Tibial artery (tissue), 4 donors: ENCODE results near the gene KRT82.

Source experiments
- DNase-seq, 2 donors: peaks; one replicate each; pipeline ENCODE4 v3.0.0-alpha.2; 2019
- H3K27ac ChIP-seq, 2 donors: fragments of 200-600 bp; sonication (generic) in 1 of 2; 1 replicate in 1 of 2; 2 replicates in 1 of 2; pipeline ENCODE4 v1.5.1; 2018 to 2019; ENCODE audit warnings: mild to moderate bottlenecking in 1 of 2
- H3K27me3 ChIP-seq, 2 donors: fragments of 200-600 bp; sonication (generic) in 1 of 2; one replicate each; pipeline versions ENCODE4 v1.5.1 to v1.6.0; 2016 to 2019
- H3K36me3 ChIP-seq, 3 donors: fragments of 200-600 bp; sonication (generic) in 2 of 3; one replicate each; pipeline ENCODE4 v1.5.1; 2016 to 2019; ENCODE audit warnings: mild to moderate bottlenecking in 2 of 3
- H3K4me1 ChIP-seq, 4 donors: fragments of 200-600 bp; sonication (generic) in 2 of 4; 1 replicate in 3 of 4; 2 replicates in 1 of 4; pipeline ENCODE4 v1.5.1; 2016 to 2019
- H3K4me3 ChIP-seq, 2 donors: fragments of 200-600 bp; sonication (generic) in 1 of 2; 1 replicate in 1 of 2; 2 replicates in 1 of 2; pipeline ENCODE4 v1.5.1; 2018 to 2019; ENCODE audit warnings: mild to moderate bottlenecking in 2 of 2
- H3K9me3 ChIP-seq, 3 donors: fragments of 200-600 bp; sonication (generic) in 1 of 3; one replicate each; pipeline ENCODE4 v1.5.1; 2016 to 2019
- CTCF ChIP-seq, 2 experiments: fragments of 200-600 bp in 1 of 2; fragments of 450-650 bp in 1 of 2; IDR thresholded peaks; one replicate each; pipeline ENCODE4 v1.5.1; 2017 to 2019; ENCODE audit warnings: antibody characterized with exemption in 2 of 2, mild to moderate bottlenecking in 1 of 2, moderate library complexity in 1 of 2
- intact Hi-C: fragments of 100-400 bp; cut with DNase I; formaldehyde crosslinking; loops from one replicate; pipeline ENCODE4 v1.15.0; 2023; ENCODE audit warnings: low total_unique reads

Gene KRT82

GRCh38 chr12:52437508-52437907 is 31.4 kb upstream of the KRT82 start:
- Histone ChIP-seq H3K4me3 (no peak overlapping the region), H3K27ac (no peak overlapping the region), H3K36me3 (no peaks in the 10 kb centered on the region), H3K4me1 (no peaks in the 10 kb centered on the region), H3K9me3 (no peaks in the 10 kb centered on the region), H3K27me3 (peaks cover 0 to 54% of the 10 kb centered on the region in 2 donors)
- no peak for TF ChIP-seq CTCF (IDR thresholded peaks at IDR 0.05)
- intact Hi-C loops: no loop called here
- no peak for DNase-seq

- H3K27ac ChIP-seq: no peak overlapping the region
- H3K9me3 ChIP-seq: no peaks in the 10 kb centered on the region
- peaks cover 0 to 55% of the 10 kb centered on the region in 2 donors for H3K27me3 ChIP-seq
- intact Hi-C loops: no loop called here
- H3K4me3 ChIP-seq: no peak overlapping the region
- H3K36me3 ChIP-seq: no peaks in the 10 kb centered on the region
- DNase-seq: no peak
- no peaks in the 10 kb centered on the region for H3K4me1 ChIP-seq
- TF ChIP-seq CTCF (IDR thresholded peaks at IDR 0.05): no peak
Observed at GRCh38 chr12:52436828-52437474, 30.8 kb upstream of the KRT82 start.

DNA sequence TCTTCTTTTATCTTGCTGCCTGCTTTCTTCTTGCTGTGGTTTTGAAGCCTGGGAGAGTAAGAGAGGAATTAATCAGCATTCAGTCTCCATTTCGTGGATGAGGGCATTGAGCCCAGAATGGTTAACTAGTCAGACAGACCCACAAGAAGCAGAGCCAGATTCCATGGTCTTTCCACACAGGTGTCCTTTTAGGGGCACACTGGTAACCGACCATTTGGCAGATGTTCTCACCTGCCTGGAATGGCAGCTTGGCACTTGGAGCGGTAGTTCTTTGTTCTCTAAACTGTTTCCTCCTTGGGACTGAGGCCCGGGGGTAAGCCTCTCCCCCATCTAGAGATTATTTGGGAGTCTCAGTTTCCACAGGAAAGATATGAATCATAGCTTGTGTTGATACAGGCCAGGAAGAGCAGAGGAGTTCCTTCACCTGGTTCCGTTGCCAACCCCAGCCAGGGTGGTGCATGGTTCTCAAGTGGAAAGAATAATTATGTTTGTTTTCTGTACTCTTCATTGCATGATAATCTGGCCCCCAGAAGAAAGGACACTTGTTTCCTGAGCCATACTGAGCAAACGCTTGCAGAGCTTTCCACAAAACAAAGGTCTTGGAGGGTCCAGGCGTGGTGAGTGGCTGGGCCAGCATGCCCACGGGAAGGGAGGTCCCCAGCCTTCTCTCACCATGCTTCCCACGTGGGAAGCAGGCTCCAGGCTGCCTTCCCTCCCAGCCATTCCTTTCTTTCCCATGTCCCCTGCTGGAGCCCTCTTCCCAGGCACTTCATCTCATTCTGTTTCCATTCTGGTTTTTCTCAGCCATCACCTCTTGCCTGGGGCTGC is 30.1 kb upstream of the KRT82 start:
- intact Hi-C loops: no loop called here
- DNase-seq: no peak
- no peak overlapping the region for H3K4me3 ChIP-seq
- peaks cover 0 to 57% of the 10 kb centered on the region in 2 donors for H3K27me3 ChIP-seq
- H3K9me3 ChIP-seq: no peaks in the 10 kb centered on the region
- H3K36me3 ChIP-seq: no peaks in the 10 kb centered on the region
- H3K4me1 ChIP-seq: no peaks in the 10 kb centered on the region
- TF ChIP-seq CTCF (IDR thresholded peaks at IDR 0.05): no peak
- H3K27ac ChIP-seq: no peak overlapping the region

GRCh38 chr12:52435659-52435999 is 29.5 kb upstream of the KRT82 start:
- TF ChIP-seq CTCF (IDR thresholded peaks at IDR 0.05): no peak
- H3K27me3 ChIP-seq: peaks cover 0 to 53% of the 10 kb centered on the region in 2 donors
- intact Hi-C loops: no loop called here
- no peaks in the 10 kb centered on the region for H3K9me3 ChIP-seq
- no peaks in the 10 kb centered on the region for H3K36me3 ChIP-seq
- no peak overlapping the region for H3K27ac ChIP-seq
- no peak overlapping the region for H3K4me3 ChIP-seq
- DNase-seq: no peak
- H3K4me1 ChIP-seq: no peaks in the 10 kb centered on the region

DNA sequence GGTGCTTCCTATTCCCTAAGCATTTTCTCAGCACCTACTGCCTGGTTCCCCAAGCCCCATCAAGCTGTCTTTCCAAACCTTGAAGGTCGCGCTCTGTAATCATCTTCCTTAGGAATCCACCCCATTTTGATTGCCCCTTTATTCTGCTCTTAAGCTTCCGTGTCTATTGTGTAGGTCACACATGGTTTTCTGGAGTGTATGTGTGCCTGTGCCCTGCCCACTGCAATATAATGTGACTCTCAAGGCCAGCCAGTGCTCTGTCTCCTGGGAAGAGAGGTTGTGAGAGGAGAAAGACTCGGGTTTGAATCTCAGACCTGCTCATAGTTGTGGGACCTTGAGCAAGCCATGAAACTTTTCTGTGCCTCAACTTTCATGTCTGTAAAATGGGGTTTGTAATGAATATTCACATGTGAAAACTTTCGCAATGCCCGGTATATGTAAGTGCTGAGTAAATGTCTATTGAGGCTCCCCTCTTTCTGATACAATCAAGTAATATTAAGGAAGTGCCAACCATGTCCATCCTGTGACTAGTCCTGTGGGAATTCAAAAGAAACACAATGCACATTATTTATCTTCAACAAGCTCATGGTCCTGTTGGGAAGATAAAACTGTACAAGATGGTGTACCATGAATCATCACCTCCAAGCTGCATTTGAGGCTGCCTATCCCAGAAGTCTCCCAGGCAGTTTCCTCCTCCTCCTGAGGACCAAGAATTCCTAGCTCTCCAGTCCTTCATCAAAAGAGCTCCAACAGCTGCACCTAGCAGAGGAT is 28.8 kb upstream of the KRT82 start:
- intact Hi-C loops: no loop called here
- Histone ChIP-seq H3K9me3 (no peaks in the 10 kb centered on the region), H3K4me1 (no peaks in the 10 kb centered on the region), H3K4me3 (no peak overlapping the region), H3K27me3 (peaks cover 0 to 47% of the 10 kb centered on the region in 2 donors), H3K27ac (no peak overlapping the region), H3K36me3 (no peaks in the 10 kb centered on the region)
- DNase-seq: no peak
- TF ChIP-seq CTCF (IDR thresholded peaks at IDR 0.05): no peak
